Endothelial cell of umbilical vein (primary cell): ENCODE results near the gene PLB1. TPM values are rescaled to one million over a fixed set of nuclear protein-coding genes. Genes with fewer than 3 reads are reported as not detected.

Experiments
- BruUV-seq: library from RNA; stranded (reverse); fragments of 400-500 nt; replicated peaks from 2 replicates; lab custom pipeline; 2021; lab: Mats Ljungman, UMichigan
- CTCF ChIA-PET: fragments of 300-600, 350-600 bp; sonication (Branson Sonifier 250); formaldehyde crosslinking; loops from one replicate; lab custom pipeline; 2021; ENCODE audit warnings: antibody characterized with exemption, inconsistent platforms; lab: Charles Lee
- POLR2A ChIA-PET: fragments of 300-600, 350-600 bp; sonication (Branson Sonifier 250); formaldehyde crosslinking; loops from one replicate; lab custom pipeline; 2021; ENCODE audit warnings: antibody characterized with exemption, inconsistent platforms; lab: Charles Lee
- DNase-seq: peaks from one replicate; pipeline ENCODE4 v3.0.0-alpha.2; 2011; ENCODE audit warnings: low read depth, low spot score
- FAIRE-seq: peaks from 2 replicates; lab custom pipeline; 2011; peaks lifted over from hg19 to GRCh38; lab: Jason Lieb, UNC
- H2AFZ ChIP-seq: 2 replicates; pipeline ENCODE4 v1.6.0; 2012; ENCODE audit warnings: low read depth, low read length, control low read depth, inconsistent platforms
- H3K27ac ChIP-seq: 2 replicates; pipeline ENCODE4 v1.5.1; 2011; ENCODE audit warnings: low read depth, mild to moderate bottlenecking, control low read depth, low read length, moderate library complexity; ENCODE audit not compliant: insufficient read depth
- H3K27me3 ChIP-seq, 2 experiments: 2 replicates each; pipeline versions ENCODE4 v1.6.0 to v1.6.1; 2011; ENCODE audit warnings: low read length in 2 of 2, mixed read lengths in 1 of 2; ENCODE audit not compliant: control insufficient read depth in 2 of 2, insufficient read depth in 2 of 2
- H3K36me3 ChIP-seq, 2 experiments: 2 replicates in 1 of 2; 3 replicates in 1 of 2; pipeline ENCODE4 v1.5.1; 2011; ENCODE audit warnings: low read length in 2 of 2, mild to moderate bottlenecking in 1 of 2, moderate library complexity in 1 of 2; ENCODE audit not compliant: control insufficient read depth in 2 of 2, insufficient read depth in 2 of 2; ENCODE audit errors: extremely low read depth in 1 of 2
- H3K4me1 ChIP-seq: 3 replicates; pipeline ENCODE4 v1.5.1; 2011; ENCODE audit warnings: mild to moderate bottlenecking, low read length; ENCODE audit not compliant: control insufficient read depth, insufficient read depth; ENCODE audit errors: extremely low read depth
- H3K4me2 ChIP-seq: 2 replicates; pipeline ENCODE4 v1.6.1; 2011; ENCODE audit warnings: low read length, control low read depth, mixed read lengths; ENCODE audit not compliant: insufficient read depth
- H3K4me3 ChIP-seq, 3 experiments: fragments of 200-600 bp in 1 of 3; sonication (generic), shearing (Covaris generic) in 1 of 3; replicated peaks in 1 of 3; 2 replicates each; pipeline ENCODE4 v1.5.1; 2011 to 2016; ENCODE audit warnings: control low read depth in 3 of 3, low read length in 3 of 3, mild to moderate bottlenecking in 2 of 3, inconsistent platforms in 1 of 3, low read depth in 1 of 3, moderate library complexity in 1 of 3; ENCODE audit not compliant: insufficient read depth in 1 of 3
- H3K79me2 ChIP-seq: 2 replicates; pipeline ENCODE4 v1.6.0; 2012; ENCODE audit warnings: low read length, inconsistent platforms; ENCODE audit not compliant: control insufficient read depth, insufficient read depth
- H3K9ac ChIP-seq: replicated peaks from 2 replicates; pipeline ENCODE3; 2011; ENCODE audit warnings: low read length, control low read depth; ENCODE audit not compliant: insufficient read depth; ENCODE audit errors: extremely low read depth
- H3K9me1 ChIP-seq: replicated peaks from 3 replicates; pipeline ENCODE4 v1.6.0; 2011; ENCODE audit warnings: mild to moderate bottlenecking, low read length; ENCODE audit not compliant: control insufficient read depth, insufficient read depth; ENCODE audit errors: extremely low read depth
- H3K9me3 ChIP-seq: replicated peaks from 2 replicates; pipeline ENCODE4 v1.5.1; 2012; ENCODE audit warnings: low read length, inconsistent platforms; ENCODE audit not compliant: control insufficient read depth, insufficient read depth
- H4K20me1 ChIP-seq: replicated peaks from 2 replicates; pipeline ENCODE3; 2011; ENCODE audit warnings: mild to moderate bottlenecking, low read length; ENCODE audit not compliant: control insufficient read depth, insufficient read depth; ENCODE audit errors: extremely low read depth
- CTCF ChIP-seq, 2 donors: IDR thresholded peaks; 1 replicate in 1 of 2; 2 replicates in 1 of 2; pipeline ENCODE4 v1.5.1; 2011; ENCODE audit warnings: low read length in 2 of 2, mild to moderate bottlenecking in 2 of 2, moderate library complexity in 2 of 2, control low read depth in 1 of 2, inconsistent platforms in 1 of 2, low read depth in 1 of 2; ENCODE audit not compliant: insufficient read depth in 1 of 2; ENCODE audit errors: extremely low read depth in 1 of 2
- EZH2 ChIP-seq: IDR thresholded peaks from 2 replicates; pipeline ENCODE4 v1.6.1; 2012; ENCODE audit warnings: borderline replicate concordance, low read depth, mild to moderate bottlenecking, moderate library complexity, low read length, inconsistent platforms; ENCODE audit not compliant: severe bottlenecking
- FOS ChIP-seq: IDR thresholded peaks from 2 replicates; pipeline ENCODE4 v1.6.1; 2011; ENCODE audit warnings: mild to moderate bottlenecking, low read length, moderate library complexity, borderline replicate concordance; ENCODE audit not compliant: insufficient read depth
- GATA2 ChIP-seq: IDR thresholded peaks from 2 replicates; pipeline ENCODE4 v1.7.0; 2011; ENCODE audit warnings: low read depth, mild to moderate bottlenecking, moderate library complexity, mixed read lengths, low read length; ENCODE audit not compliant: insufficient read length, insufficient read depth
- JUN ChIP-seq: IDR thresholded peaks from 2 replicates; pipeline ENCODE4 v1.6.1; 2011; ENCODE audit warnings: borderline replicate concordance, low read depth; ENCODE audit not compliant: insufficient read length, insufficient read depth
- POLR2A ChIP-seq: IDR thresholded peaks from 2 replicates; pipeline ENCODE4 v1.6.1; 2012; ENCODE audit warnings: low read depth, mild to moderate bottlenecking, control low read depth, low read length
- POLR2AphosphoS5 ChIP-seq: IDR thresholded peaks from 2 replicates; pipeline ENCODE4 v1.6.1; 2012; ENCODE audit warnings: low read depth, mild to moderate bottlenecking, control low read depth, low read length, moderate library complexity; ENCODE audit not compliant: insufficient read depth
- dilution Hi-C: fragments of 300-500 bp; cut with MboI; formaldehyde crosslinking; loops from one replicate; pipeline ENCODE4 v1.15.0; 2019; ENCODE audit warnings: low sequenced_read_pairs; ENCODE audit not compliant: extremely low pct_ligation_motif_present
- intact Hi-C: fragments of 100-400 bp; cut with micrococcal nuclease; formaldehyde crosslinking; loops from one replicate; pipeline ENCODE4 v1.10.0; 2022
- polyA plus RNA-seq, 4 experiments: library from polyadenylated mRNA; depleted of rRNA in 3 of 4; stranded (reverse) in 3 of 4; unstranded in 1 of 4; fragments of >200 nt; gene quantifications; 2 replicates each; pipeline versions ENCODE4 v1.2.1 to v1.2.3, GENCODE V29; 2011 to 2012; ENCODE audit warnings: missing spikeins in 1 of 4
- total RNA-seq: library from RNA; stranded (reverse); gene quantifications from 2 replicates; pipeline ENCODE4 v1.2.3, GENCODE V29; 2021

The PLB1 gene
- total and polyA plus RNA-seq, 2 donors (not counting 3 experiments of a cell fraction or from before 2014, with no cell fraction given) = 0.75 to 0.80 TPM

GRCh38 chr2:28644760-28645159 lies 148.9 kb downstream of the PLB1 start:
- Histone ChIP-seq H3K79me2 (no peaks in the 10 kb centered on the region), H4K20me1 (no peaks in the 10 kb centered on the region), H3K36me3 (no peaks in the 10 kb centered on the region), H3K4me2 (no peak overlapping the region), H3K27me3 (no peaks in the 10 kb centered on the region), H3K27ac (no peak overlapping the region), H3K4me1 (peaks cover 15% of the 10 kb centered on the region), H3K9ac (no peak overlapping the region), H3K9me3 (no peaks in the 10 kb centered on the region), H3K4me3 (no peak overlapping the region), H3K9me1 (no peaks in the 10 kb centered on the region), H2AFZ (no peak overlapping the region)
- DNase-seq = no peak
- TF ChIP-seq POLR2AphosphoS5 = no peak
- TF ChIP-seq CTCF (IDR thresholded peaks at IDR 0.05; ENCODE audit: extremely low read depth in 1 of 2, insufficient read depth in 1 of 2, low read depth in 1 of 2, low read length in 2 of 2) = no peak
- no peak for TF ChIP-seq GATA2
- TF ChIP-seq JUN = no peak
- TF ChIP-seq EZH2 = no peak
- no peak for TF ChIP-seq POLR2A
- no peak for TF ChIP-seq FOS
- intact Hi-C loops = no loop called here
- no peak for FAIRE-seq
- CTCF ChIA-PET = interaction anchor here (1.0 kb wide), 1 partner anchor 15 kb away, joined by 3 read pairs; no protein-coding TSS in a partner anchor
- no TSS peak for BruUV-seq
- POLR2A ChIA-PET = no interaction called here
- dilution Hi-C loops = no loop called here
